NCI-H774 (cell line): ENCODE data around the gene MMEL1.
"Not testable (repeated sequence)": the region's sequence is repeated elsewhere in the genome, so short reads cannot be mapped to it uniquely, and the experiment has no call there.

Source experiments
- DNase-seq: peaks from one replicate; lab custom pipeline; 2025; lab: John Stamatoyannopoulos, UW

MMEL1 gene

GRCh38 chr1:2590233-2591141, 42.3 kb downstream of the MMEL1 start:
- no peak for DNase-seq

- DNase-seq, result no peak
Measured at GRCh38 chr1:2589431-2590232, 43.2 kb downstream of the MMEL1 start.

- no peak for DNase-seq
Measured at GRCh38 chr1:2588661-2589430, 44.0 kb downstream of the MMEL1 start.

GRCh38 chr1:2587860-2588571, 44.8 kb downstream of the MMEL1 start:
- DNase-seq, result no peak

- no peak for DNase-seq
Measured at GRCh38 chr1:2587071-2587859, 45.6 kb downstream of the MMEL1 start.

GRCh38 chr1:2586154-2587070, 46.4 kb downstream of the MMEL1 start, which contains the start of gene PRXL2B:
Gene PRXL2B (plus strand): TSS chr1:2586777. CDS start chr1:2586886, 109 bp downstream.
- DNase-seq, result peak; percentile 85

- DNase-seq, result peak; percentile 1
Measured at GRCh38 chr1:2585318-2586092, 47.3 kb downstream of the MMEL1 start.

- no peak for DNase-seq
Measured at GRCh38 chr1:2584686-2585317, 48.0 kb downstream of the MMEL1 start.

- peak; percentile 40 for DNase-seq
Measured at GRCh38 chr1:2583871-2584351, 48.9 kb downstream of the MMEL1 start.

GRCh38 chr1:2583331-2583791, 49.5 kb downstream of the MMEL1 start:
- no peak for DNase-seq

GRCh38 chr1:2582391-2582790, 50.4 kb downstream of the MMEL1 start:
- no peak for DNase-seq

GRCh38 chr1:2580691-2581090, 52.1 kb downstream of the MMEL1 start:
- no peak for DNase-seq

GRCh38 chr1:2578758-2579118, 54.1 kb downstream of the MMEL1 start:
- DNase-seq, result no peak

GRCh38 chr1:2577565-2578075, 55.2 kb downstream of the MMEL1 start:
- not testable (repeated sequence) for DNase-seq

GRCh38 chr1:2575801-2576663, 56.8 kb downstream of the MMEL1 start:
- DNase-seq, result no peak

GRCh38 chr1:2574350-2574749, 58.5 kb downstream of the MMEL1 start:
- no peak for DNase-seq
